Adrenal gland (tissue), 12 donors: ENCODE data around the gene PRKAR1B. TPM values are rescaled to one million over a fixed set of nuclear protein-coding genes. Genes with fewer than 3 reads are reported as not detected.
A peak's percentile ranks its signal among the peaks of the same experiment; 100 is the strongest.

Source experiments
- DNase-seq, 7 donors: peaks; one replicate each; pipeline ENCODE4 v3.0.0-alpha.2; 2019 to 2020
- H3K27ac ChIP-seq, 5 donors: fragments of 200-600 bp; sonication (generic) in 4 of 5; 1 replicate in 3 of 5; 2 replicates in 2 of 5; pipeline versions ENCODE4 v1.5.1 to v1.8.0; 2016 to 2020; ENCODE audit warnings: mild to moderate bottlenecking in 1 of 5
- H3K27me3 ChIP-seq: fragments of 200-600 bp; 2 replicates; pipeline ENCODE4 v1.8.0; 2021
- H3K36me3 ChIP-seq, 2 donors: fragments of 200-600 bp; replicated peaks in 1 of 2; 1 replicate in 1 of 2; 2 replicates in 1 of 2; pipeline versions ENCODE4 v1.5.1 to v1.8.0; 2018 to 2022
- H3K4me1 ChIP-seq, 2 donors: fragments of 200-600 bp; replicated peaks in 1 of 2; 1 replicate in 1 of 2; 2 replicates in 1 of 2; pipeline versions ENCODE4 v1.5.1 to v1.8.0; 2018 to 2021
- H3K4me3 ChIP-seq, 4 donors: fragments of 200-600 bp; sonication (generic) in 3 of 4; one replicate each; pipeline ENCODE4 v1.5.1; 2016 to 2018
- H3K9me3 ChIP-seq, 3 donors: fragments of 200-600 bp; sonication (generic) in 1 of 3; replicated peaks in 1 of 3; 1 replicate in 2 of 3; 2 replicates in 1 of 3; pipeline versions ENCODE4 v1.5.1 to v1.8.0; 2016 to 2021
- POLR2A ChIP-seq, 2 donors: fragments of 450-650 bp; IDR thresholded peaks; one replicate each; pipeline ENCODE4 v1.6.1; 2017; ENCODE audit warnings: antibody characterized with exemption in 2 of 2, mild to moderate bottlenecking in 2 of 2, moderate library complexity in 1 of 2
- WGBS, 4 donors: extraction: QIAGEN DNeasy Blood & Tissue Kit in 2 of 4; methylation state at CpG; one replicate each; pipeline versions ENCODE4 v1.1.5 to v1.1.7; 2013 to 2017; 5-methylcytosine and 5-hydroxymethylcytosine counted together
- intact Hi-C, 2 donors: fragments of 100-400 bp; cut with DNase I; formaldehyde crosslinking; loops; one replicate each; pipeline versions ENCODE4 v1.14.1 to v1.15.0; 2022 to 2023
- polyA plus RNA-seq, 3 donors: library from polyadenylated mRNA; stranded (reverse); fragments of 200-250 nt in 2 of 3; fragments of 350-450 nt in 1 of 3; fragmentation: Illumina TruSeq in 1 of 3; extraction: RNeasy Lipid Tissue Mini Kit (QIAGEN cat#74804) in 1 of 3; gene quantifications; one replicate each; pipeline ENCODE4 v1.2.3, GENCODE V29; 2013 to 2014
- total RNA-seq, 9 donors: library from RNA; depleted of rRNA in 4 of 9; stranded (reverse); fragments of >200 nt in 4 of 9; fragments of 120-200 nt in 1 of 9; fragmentation: NEBNext Ultra II Directional in 1 of 9; extraction: Animal tissue kit (Norgen Biotek cat#: 25700) in 1 of 9; gene quantifications; one replicate each; pipeline versions ENCODE4 v1.1.0 to v1.2.4, GENCODE V29; 2013 to 2023
- TF ChIP-seq, protein P1 (sequence below), 6 experiments: fragments of 450-650 bp in 4 of 6; fragments of 200-600 bp in 2 of 6; sonication (generic) in 1 of 6; IDR thresholded peaks; 1 replicate in 5 of 6; 2 replicates in 1 of 6; pipeline versions ENCODE4 v1.5.1 to v1.8.0; 2016 to 2021; ENCODE audit warnings: antibody characterized with exemption in 6 of 6, mild to moderate bottlenecking in 2 of 6, moderate library complexity in 1 of 6
- donor health status: healthy with polysubstance abuse.
- donor health status: Bipolar disorder and iron deficiency.
- donor health status: DM: yes; HTN: yes; CAD: no.
- donor health status: DM: no; HTN: no; CAD: no.
- donor health status: DM: no; HTN: no; CAD: no.
- donor health status: DM: yes; HTN: yes; CAD: no.

PRKAR1B gene
- total and polyA plus RNA-seq, 12 donors = 5.2 to 21.5 (median 11.7) TPM

GRCh38 chr7:506921-507622 is 220.0 kb downstream of the PRKAR1B start:
- H3K27ac ChIP-seq = no peak overlapping the region
- H3K4me1 ChIP-seq = no peaks in the 10 kb centered on the region
- H3K4me3 ChIP-seq = no peak overlapping the region
- TF ChIP-seq, protein P1, sequence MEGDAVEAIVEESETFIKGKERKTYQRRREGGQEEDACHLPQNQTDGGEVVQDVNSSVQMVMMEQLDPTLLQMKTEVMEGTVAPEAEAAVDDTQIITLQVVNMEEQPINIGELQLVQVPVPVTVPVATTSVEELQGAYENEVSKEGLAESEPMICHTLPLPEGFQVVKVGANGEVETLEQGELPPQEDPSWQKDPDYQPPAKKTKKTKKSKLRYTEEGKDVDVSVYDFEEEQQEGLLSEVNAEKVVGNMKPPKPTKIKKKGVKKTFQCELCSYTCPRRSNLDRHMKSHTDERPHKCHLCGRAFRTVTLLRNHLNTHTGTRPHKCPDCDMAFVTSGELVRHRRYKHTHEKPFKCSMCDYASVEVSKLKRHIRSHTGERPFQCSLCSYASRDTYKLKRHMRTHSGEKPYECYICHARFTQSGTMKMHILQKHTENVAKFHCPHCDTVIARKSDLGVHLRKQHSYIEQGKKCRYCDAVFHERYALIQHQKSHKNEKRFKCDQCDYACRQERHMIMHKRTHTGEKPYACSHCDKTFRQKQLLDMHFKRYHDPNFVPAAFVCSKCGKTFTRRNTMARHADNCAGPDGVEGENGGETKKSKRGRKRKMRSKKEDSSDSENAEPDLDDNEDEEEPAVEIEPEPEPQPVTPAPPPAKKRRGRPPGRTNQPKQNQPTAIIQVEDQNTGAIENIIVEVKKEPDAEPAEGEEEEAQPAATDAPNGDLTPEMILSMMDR (IDR thresholded peaks at IDR 0.05) = no peak
- TF ChIP-seq POLR2A (IDR thresholded peaks at IDR 0.05) = no peak
- no peaks in the 10 kb centered on the region for H3K36me3 ChIP-seq
- H3K9me3 ChIP-seq = no peaks in the 10 kb centered on the region
- no peak for DNase-seq
- no peaks in the 10 kb centered on the region for H3K27me3 ChIP-seq
- intact Hi-C loops = loop anchor here in 1 of 2 donors (5.0 to 10.0 kb wide), 2 partner anchors 82 to 185 kb away; no protein-coding TSS in a partner anchor
- WGBS, 4 donors = 89 to 95% (median 93%) methylated on average over 6 to 15 of the region's 15 CpGs

GRCh38 chr7:506391-506831 is 220.7 kb downstream of the PRKAR1B start:
- TF ChIP-seq, protein P1 (IDR thresholded peaks at IDR 0.05) = no peak
- TF ChIP-seq POLR2A (IDR thresholded peaks at IDR 0.05) = no peak
- intact Hi-C loops = loop anchor here in 1 of 2 donors (5.0 to 10.0 kb wide), 2 partner anchors 82 to 184 kb away; no protein-coding TSS in a partner anchor
- H3K36me3 ChIP-seq = peaks cover 0 to under 1% of the 10 kb centered on the region in 2 donors
- H3K27ac ChIP-seq = no peak overlapping the region
- DNase-seq = peak in 1 of 7 donors; percentile 6
- no peaks in the 10 kb centered on the region for H3K9me3 ChIP-seq
- 84 to 94% (median 90%) methylated on average over 5 to 11 of the region's 11 CpGs for WGBS, 4 donors
- no peaks in the 10 kb centered on the region for H3K4me1 ChIP-seq
- no peaks in the 10 kb centered on the region for H3K27me3 ChIP-seq
- H3K4me3 ChIP-seq = no peak overlapping the region

GRCh38 chr7:505171-505570 is 221.9 kb downstream of the PRKAR1B start:
- H3K4me1 ChIP-seq = no peaks in the 10 kb centered on the region
- intact Hi-C loops = loop anchor here in 1 of 2 donors (5.0 to 10.0 kb wide), 2 partner anchors 80 to 183 kb away; no protein-coding TSS in a partner anchor
- WGBS, 4 donors = 87 to 91% (median 90%) methylated on average over 16 of the region's 16 CpGs
- H3K9me3 ChIP-seq = no peaks in the 10 kb centered on the region
- H3K27me3 ChIP-seq = no peaks in the 10 kb centered on the region
- H3K36me3 ChIP-seq = peaks cover 0 to 13% of the 10 kb centered on the region in 2 donors
- H3K4me3 ChIP-seq = no peak overlapping the region
- H3K27ac ChIP-seq = no peak overlapping the region
- peak in 1 of 7 donors; percentile 2 for DNase-seq
- TF ChIP-seq, protein P1 (IDR thresholded peaks at IDR 0.05) = no peak
- no peak for TF ChIP-seq POLR2A (IDR thresholded peaks at IDR 0.05)

DNA sequence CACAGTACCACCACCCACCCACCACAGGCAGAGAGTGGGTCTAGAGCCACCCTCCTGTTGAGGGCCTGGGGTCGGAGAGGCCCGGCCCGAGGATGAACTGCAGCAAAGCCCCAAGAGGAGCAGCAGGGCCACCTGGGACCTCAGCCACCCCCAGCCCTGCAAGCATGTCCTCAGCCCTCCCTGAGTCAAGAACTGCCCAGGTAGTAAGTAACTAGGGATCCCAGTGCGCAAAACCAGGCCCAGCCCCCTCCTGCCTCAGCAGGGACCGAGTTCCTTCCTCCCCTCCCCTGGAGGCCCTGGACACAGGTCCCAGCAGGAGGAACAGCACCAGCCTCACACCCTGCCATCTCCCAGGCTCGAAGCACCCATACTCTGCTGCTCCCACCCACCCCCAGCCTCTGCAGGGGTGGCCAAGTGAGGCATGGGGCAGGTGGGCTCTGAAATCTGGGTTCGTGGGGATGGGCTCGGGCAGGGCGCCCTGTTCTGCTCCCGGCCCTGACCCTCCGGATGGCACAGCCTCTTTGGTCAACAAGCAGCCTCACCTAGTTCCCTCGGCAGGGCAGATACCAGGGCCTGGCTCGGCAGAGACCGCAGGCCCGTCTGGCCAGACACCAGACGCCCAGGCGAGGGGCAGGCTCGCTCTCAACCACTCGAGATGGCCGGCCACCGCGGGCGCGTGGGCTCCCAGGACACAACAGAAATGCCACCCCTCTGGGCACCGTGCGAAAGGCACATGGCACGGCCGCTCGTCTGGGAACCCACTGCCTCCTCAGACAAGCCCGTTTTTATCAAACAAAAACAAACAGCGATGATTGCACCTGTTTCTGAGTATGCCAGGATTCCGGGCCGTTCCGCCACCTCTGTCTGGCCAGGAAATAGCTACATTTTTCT is 222.6 kb downstream of the PRKAR1B start:
- Histone ChIP-seq H3K27me3 (no peaks in the 10 kb centered on the region), H3K4me1 (no peaks in the 10 kb centered on the region), H3K4me3 (no peak overlapping the region), H3K9me3 (no peaks in the 10 kb centered on the region), H3K27ac (no peak overlapping the region), H3K36me3 (peaks cover 0 to 13% of the 10 kb centered on the region in 2 donors)
- no peak for TF ChIP-seq POLR2A (IDR thresholded peaks at IDR 0.05)
- TF ChIP-seq, protein P1 (IDR thresholded peaks at IDR 0.05) = no peak
- intact Hi-C loops = loop anchor here in 1 of 2 donors (5.0 to 10.0 kb wide), 2 partner anchors 80 to 182 kb away; no protein-coding TSS in a partner anchor
- 89 to 93% (median 91%) methylated on average over 19 to 34 of the region's 34 CpGs for WGBS, 4 donors
- no peak for DNase-seq
